Sigmoid colon (tissue), 7 donors: Measurements from ENCODE around the gene PNKP. TPM values are rescaled to one million over a fixed set of nuclear protein-coding genes. Genes with fewer than 3 reads are reported as not detected.

Experiments used
- DNase-seq: peaks from one replicate; pipeline ENCODE4 v3.0.0-alpha.2; 2019
- H3K27ac ChIP-seq, 4 donors: fragments of 200-600 bp; sonication (generic); one replicate each; pipeline ENCODE4 v1.5.1; 2016 to 2019; ENCODE audit warnings: mild to moderate bottlenecking in 1 of 4
- H3K27me3 ChIP-seq, 3 donors: fragments of 200-600 bp; sonication (generic); one replicate each; pipeline ENCODE4 v1.5.1; 2019; ENCODE audit warnings: mild to moderate bottlenecking in 1 of 3
- H3K36me3 ChIP-seq, 4 donors: fragments of 200-600 bp; sonication (generic); one replicate each; pipeline ENCODE4 v1.5.1; 2016 to 2019
- H3K4me1 ChIP-seq, 4 donors: fragments of 200-600 bp; sonication (generic); one replicate each; pipeline ENCODE4 v1.5.1; 2017 to 2019
- H3K4me3 ChIP-seq, 4 donors: fragments of 200-600 bp; sonication (generic); one replicate each; pipeline ENCODE4 v1.5.1; 2017 to 2019; ENCODE audit warnings: mild to moderate bottlenecking in 2 of 4, moderate library complexity in 1 of 4
- H3K9me3 ChIP-seq, 4 donors: fragments of 200-600 bp in 3 of 4; sonication (generic) in 3 of 4; one replicate each; pipeline versions ENCODE4 v1.5.1 to v1.6.1; 2013 to 2019
- CTCF ChIP-seq, 4 experiments: fragments of 450-650 bp in 3 of 4; fragments of 200-600 bp in 1 of 4; IDR thresholded peaks; one replicate each; pipeline ENCODE4 v1.5.1; 2016 to 2019; ENCODE audit warnings: antibody characterized with exemption in 4 of 4, mild to moderate bottlenecking in 3 of 4, moderate library complexity in 2 of 4
- EP300 ChIP-seq, 4 donors: sonication (generic); formaldehyde crosslinking; IDR thresholded peaks; one replicate each; pipeline ENCODE4 v1.6.1; 2017; ENCODE audit warnings: antibody characterized with exemption in 4 of 4
- POLR2A ChIP-seq, 2 donors: fragments of 450-650 bp; IDR thresholded peaks; one replicate each; pipeline ENCODE4 v1.6.1; 2016; ENCODE audit warnings: antibody characterized with exemption in 2 of 2, mild to moderate bottlenecking in 2 of 2, moderate library complexity in 2 of 2
- POLR2AphosphoS5 ChIP-seq, 4 donors: sonication (generic); formaldehyde crosslinking; IDR thresholded peaks; one replicate each; pipeline ENCODE4 v1.6.1; 2017; ENCODE audit warnings: antibody characterized with exemption in 4 of 4
- WGBS, 2 donors: extraction: QIAGEN DNeasy Blood & Tissue Kit; methylation state at CpG; one replicate each; pipeline ENCODE4 v1.1.7; 2013; 5-methylcytosine and 5-hydroxymethylcytosine counted together
- intact Hi-C: fragments of 100-400 bp; cut with DNase I; formaldehyde crosslinking; loops from one replicate; pipeline ENCODE4 v1.15.1; 2023
- polyA plus RNA-seq, 3 donors: library from polyadenylated mRNA; stranded (reverse); fragments of 200-250 nt; gene quantifications; one replicate each; pipeline ENCODE4 v1.2.3, GENCODE V29; 2013
- total RNA-seq, 4 donors: library from RNA; depleted of rRNA; stranded (reverse); fragments of >200 nt; gene quantifications; one replicate each; pipeline ENCODE4 v1.1.0, GENCODE V29; 2016
- donor health status: healthy with polysubstance abuse.
- donor health status: Bipolar disorder and iron deficiency.
- donor health status: healthy.

The PNKP gene
- total and polyA plus RNA-seq, 7 donors = 27.0 to 88.8 (median 34.0) TPM

GRCh38 chr19:49887665-49888509 is 20.5 kb upstream of the PNKP start:
- H3K36me3 ChIP-seq = peaks cover 26 to 63% (median 35%) of the 10 kb centered on the region in 4 donors
- intact Hi-C loops = no loop called here

GRCh38 chr19:49887037-49887664 is 19.8 kb upstream of the PNKP start:
- no peak overlapping the region for H3K4me3 ChIP-seq
- H3K9me3 ChIP-seq = no peaks in the 10 kb centered on the region
- peaks cover 6 to 30% (median 21%) of the 10 kb centered on the region in 3 donors for H3K27me3 ChIP-seq
- H3K4me1 ChIP-seq = peaks cover 0 to 15% (median 13%) of the 10 kb centered on the region in 4 donors
- no peak for DNase-seq
- intact Hi-C loops = no loop called here
- TF ChIP-seq CTCF (IDR thresholded peaks at IDR 0.05) (no peak), POLR2AphosphoS5 (IDR thresholded peaks at IDR 0.05) (no peak), EP300 (IDR thresholded peaks at IDR 0.05) (no peak), POLR2A (IDR thresholded peaks at IDR 0.05) (no peak)
- peaks cover 34 to 70% (median 43%) of the 10 kb centered on the region in 4 donors for H3K36me3 ChIP-seq
- 78 to 86% methylated on average over 23 of the region's 23 CpGs for WGBS, 2 donors
- no peak overlapping the region for H3K27ac ChIP-seq

More at GRCh38 chr19:49887665-49888509, 20.5 kb upstream of the PNKP start:
- no peak overlapping the region for H3K4me3 ChIP-seq
- WGBS, 2 donors = 76 to 90% methylated on average over 54 of the region's 54 CpGs
- no peak for TF ChIP-seq POLR2A (IDR thresholded peaks at IDR 0.05)
- TF ChIP-seq POLR2AphosphoS5 (IDR thresholded peaks at IDR 0.05) = no peak
- no peak for TF ChIP-seq EP300 (IDR thresholded peaks at IDR 0.05)
- no peak for TF ChIP-seq CTCF (IDR thresholded peaks at IDR 0.05)
- no peak overlapping the region for H3K27ac ChIP-seq
- no peaks in the 10 kb centered on the region for H3K9me3 ChIP-seq
- no peak for DNase-seq
- H3K4me1 ChIP-seq = peaks cover 0 to 15% (median 13%) of the 10 kb centered on the region in 4 donors
- H3K27me3 ChIP-seq = peaks cover 6 to 36% (median 28%) of the 10 kb centered on the region in 3 donors

- H3K36me3 ChIP-seq = peaks cover 56 to 94% (median 65%) of the 10 kb centered on the region in 4 donors
- peaks cover 0 to 2% (median 2%) of the 10 kb centered on the region in 4 donors for H3K4me1 ChIP-seq
- TF ChIP-seq POLR2AphosphoS5 (IDR thresholded peaks at IDR 0.05) (no peak), CTCF (IDR thresholded peaks at IDR 0.05) (no peak), EP300 (IDR thresholded peaks at IDR 0.05) (no peak), POLR2A (IDR thresholded peaks at IDR 0.05) (no peak)
- intact Hi-C loops = no loop called here
- peaks cover 0 to 10% (median 4%) of the 10 kb centered on the region in 3 donors for H3K27me3 ChIP-seq
- H3K27ac ChIP-seq = no peak overlapping the region
- no peaks in the 10 kb centered on the region for H3K9me3 ChIP-seq
- 93% methylated on average over 3 of the region's 3 CpGs for WGBS, 2 donors
- DNase-seq = no peak
- no peak overlapping the region for H3K4me3 ChIP-seq
These were observed 17.4 kb upstream of the PNKP start for GRCh38 chr19:49884760-49885159.

- TF ChIP-seq POLR2A (IDR thresholded peaks at IDR 0.05) (no peak), POLR2AphosphoS5 (IDR thresholded peaks at IDR 0.05) (no peak), CTCF (IDR thresholded peaks at IDR 0.05) (no peak), EP300 (IDR thresholded peaks at IDR 0.05) (no peak)
- Histone ChIP-seq H3K27ac (no peak overlapping the region), H3K4me3 (no peak overlapping the region), H3K27me3 (peaks cover 0 to 3% (median 0%) of the 10 kb centered on the region in 3 donors), H3K9me3 (no peaks in the 10 kb centered on the region), H3K36me3 (peaks cover 58 to 98% (median 68%) of the 10 kb centered on the region in 4 donors), H3K4me1 (peaks cover 0 to 4% (median 1%) of the 10 kb centered on the region in 4 donors)
- intact Hi-C loops = no loop called here
- no peak for DNase-seq
- WGBS, 2 donors = 94% methylated on average over 18 of the region's 18 CpGs
These were observed 16.7 kb upstream of the PNKP start for GRCh38 chr19:49884109-49884508.
